Measurements from ENCODE around the gene TCERG1L.
"Not testable (repeated sequence)": the region's sequence is repeated elsewhere in the genome, so short reads cannot be mapped to it uniquely, and the experiment has no call there.

Gene TCERG1L

DNA sequence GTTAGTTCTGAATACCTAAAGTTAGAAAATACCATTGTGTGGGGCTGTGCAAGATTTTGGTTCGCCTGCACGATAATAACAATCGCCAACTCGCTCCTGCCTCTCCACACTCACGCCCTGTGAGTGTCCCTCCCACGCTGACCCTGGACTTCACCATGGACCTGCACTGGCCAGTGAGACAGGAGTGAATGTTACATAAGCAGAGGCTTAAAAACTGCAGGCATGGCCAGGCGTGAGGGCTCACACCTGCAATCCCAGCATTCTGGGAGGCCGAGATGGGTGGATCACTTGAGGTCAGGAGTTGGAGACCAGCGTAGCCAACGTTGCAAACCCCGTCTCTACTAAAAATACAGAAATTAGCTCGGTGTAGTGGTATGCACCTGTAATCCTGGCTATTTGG lies 68.4 kb downstream of the TCERG1L start:
- no peak for FAIRE-seq
- DNase-seq (ENCODE audit: insufficient read length, low spot score) = no peak
- TF ChIP-seq POLR2A (IDR thresholded peaks at IDR 0.05; ENCODE audit: low read depth, low read length) = no peak

DNA sequence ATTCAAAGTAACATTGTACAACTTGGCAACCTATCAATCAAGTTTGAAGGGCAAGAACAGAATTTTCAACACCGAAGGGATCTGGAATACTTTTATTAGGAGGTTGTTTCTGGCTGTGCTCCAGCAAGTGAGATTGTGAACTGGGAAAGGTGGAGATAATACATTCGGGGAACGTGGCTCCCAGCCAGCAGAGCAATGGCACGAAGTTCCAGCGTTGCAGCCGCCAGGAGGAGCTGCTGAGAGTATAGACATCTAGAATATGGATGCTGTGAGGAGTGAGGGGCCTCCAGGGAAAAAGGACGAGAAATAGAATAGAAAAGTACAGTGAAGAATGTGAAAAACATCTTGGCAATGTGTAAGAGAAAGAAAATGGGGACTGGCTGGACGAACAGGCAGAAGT lies 69.5 kb downstream of the TCERG1L start:
- no peak for TF ChIP-seq POLR2A (IDR thresholded peaks at IDR 0.05; ENCODE audit: low read depth, low read length)
- FAIRE-seq = no peak
- no peak for DNase-seq (ENCODE audit: insufficient read length, low spot score)

DNA sequence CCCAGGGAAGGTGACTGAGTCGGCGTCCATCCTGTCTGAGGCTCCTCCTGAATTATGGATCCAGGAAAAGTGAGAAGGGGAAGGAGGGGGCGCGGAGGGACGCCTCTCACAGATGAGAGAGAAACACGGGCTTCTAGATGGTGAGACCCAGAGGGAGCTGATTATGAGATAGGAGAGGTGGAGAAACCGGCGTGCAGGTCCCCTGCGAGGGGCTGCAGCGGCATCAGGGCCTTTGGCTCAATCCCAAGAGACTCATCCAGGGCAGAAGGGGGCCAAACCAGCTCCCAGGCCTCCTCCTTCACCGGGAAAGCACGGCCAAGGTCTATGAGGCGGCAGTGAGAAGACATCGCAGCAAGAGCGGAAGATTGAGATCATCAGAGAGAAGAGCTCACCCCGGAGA lies 70.8 kb downstream of the TCERG1L start:
- no peak for FAIRE-seq
- no peak for DNase-seq (ENCODE audit: insufficient read length, low spot score)
- TF ChIP-seq POLR2A (IDR thresholded peaks at IDR 0.05; ENCODE audit: low read depth, low read length) = no peak

DNA sequence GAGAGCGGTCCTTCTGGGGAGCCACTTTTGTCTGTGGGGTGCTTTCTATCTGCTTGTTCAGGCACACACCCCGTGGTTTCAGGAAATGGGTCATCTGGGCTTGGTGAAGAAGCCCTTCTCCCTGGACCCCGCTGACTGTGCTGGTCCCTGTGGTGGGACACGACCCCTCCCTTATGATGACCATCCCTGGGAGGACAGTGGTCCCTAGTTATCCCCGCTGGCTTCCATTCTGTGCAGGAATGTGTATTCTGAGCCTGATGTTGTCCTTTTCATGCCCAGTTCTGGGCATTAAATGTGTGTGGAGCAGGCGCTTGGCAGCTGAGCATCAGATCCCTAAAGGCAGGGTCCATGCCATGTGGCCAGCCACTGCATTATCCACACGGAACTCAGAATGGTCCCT lies 71.6 kb downstream of the TCERG1L start:
- FAIRE-seq (no peak), DNase-seq (ENCODE audit: insufficient read length, low spot score) (no peak)
- TF ChIP-seq POLR2A (IDR thresholded peaks at IDR 0.05; ENCODE audit: low read depth, low read length) = no peak

DNA sequence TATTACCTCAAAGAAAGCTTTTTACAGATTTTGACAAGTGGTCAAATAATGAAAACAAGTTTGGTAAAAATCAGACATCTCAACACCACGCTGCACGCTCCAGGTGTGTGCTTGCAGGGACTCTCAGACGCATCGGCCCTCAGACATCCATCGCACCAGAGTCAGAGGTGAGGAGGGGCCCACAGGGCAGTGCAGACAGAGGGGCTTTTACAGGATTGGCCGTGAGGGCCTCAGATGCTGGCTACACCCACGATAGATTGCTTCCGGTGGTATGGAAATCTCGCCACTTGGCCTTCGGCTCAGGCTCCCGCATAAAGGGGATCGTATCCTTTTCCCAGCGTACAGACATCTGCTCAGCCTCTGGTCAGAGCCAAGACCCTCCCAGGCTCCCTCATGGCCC lies 72.1 kb downstream of the TCERG1L start:
- FAIRE-seq (no peak), DNase-seq (ENCODE audit: insufficient read length, low spot score) (no peak)
- no peak for TF ChIP-seq POLR2A (IDR thresholded peaks at IDR 0.05; ENCODE audit: low read depth, low read length)

DNA sequence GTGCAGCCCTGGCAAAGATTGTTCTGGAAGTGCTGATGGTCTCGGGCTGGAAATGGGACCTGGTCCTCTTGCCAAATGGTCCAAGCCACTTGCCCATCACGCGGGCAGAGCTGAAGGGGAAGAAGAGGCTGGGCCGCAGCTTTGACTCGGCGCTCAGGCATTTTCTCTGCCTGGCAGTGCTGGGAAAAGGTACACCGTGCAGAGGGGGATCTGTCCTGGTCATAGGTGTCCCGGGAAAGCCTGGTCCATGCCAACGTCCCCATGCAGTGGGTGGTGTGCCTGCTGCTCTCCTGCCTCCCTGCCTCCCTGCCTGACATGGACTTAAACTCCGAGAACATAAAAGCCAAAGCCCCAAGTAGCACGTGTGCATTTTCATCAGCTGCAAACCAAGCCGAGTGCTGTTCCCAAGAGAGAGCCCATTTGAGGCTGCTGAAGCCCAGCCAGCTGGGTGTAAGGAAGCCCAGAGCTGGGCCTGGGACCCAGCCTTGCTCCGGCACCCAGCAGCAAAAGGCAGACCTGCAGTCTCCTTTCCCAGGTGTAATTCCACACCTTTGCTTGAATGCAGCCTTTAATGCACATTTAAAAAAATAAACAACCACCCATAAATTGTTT lies 72.7 kb downstream of the TCERG1L start:
- TF ChIP-seq POLR2A (IDR thresholded peaks at IDR 0.05; ENCODE audit: low read depth, low read length) = no peak
- FAIRE-seq (no peak), DNase-seq (ENCODE audit: insufficient read length, low spot score) (no peak)

DNA sequence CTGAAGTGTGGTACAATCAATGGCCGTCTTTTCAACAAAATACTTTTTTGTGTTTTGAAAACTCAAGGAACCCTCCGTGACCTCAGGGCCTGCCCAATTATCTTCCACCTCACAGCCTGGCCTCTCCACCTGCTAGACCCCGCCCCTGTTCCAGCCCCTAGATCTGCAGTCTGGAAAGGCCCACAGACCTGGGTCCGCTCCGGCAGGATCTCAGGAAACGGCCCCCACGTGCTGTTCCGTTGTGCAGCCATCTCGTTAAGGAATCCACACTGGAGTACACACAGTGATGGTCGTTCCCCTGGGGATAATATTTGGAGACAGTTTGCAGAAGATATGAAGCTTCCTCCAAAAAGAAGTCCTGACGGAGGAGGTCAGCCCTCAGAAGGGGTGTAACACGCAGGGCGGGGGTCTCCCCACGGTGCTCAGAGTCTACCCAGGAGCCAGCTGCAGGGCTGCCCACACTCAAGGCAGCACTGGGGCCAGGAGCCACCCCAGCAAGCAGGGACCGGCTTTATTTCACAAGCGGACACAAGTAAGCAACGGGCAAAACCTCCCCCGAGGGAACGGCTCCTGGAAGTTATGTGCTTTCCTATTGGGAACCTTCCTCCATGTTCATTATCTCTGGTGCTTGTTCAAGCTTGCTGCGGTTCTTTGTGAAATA lies 73.4 kb downstream of the TCERG1L start:
- FAIRE-seq (no peak), DNase-seq (ENCODE audit: insufficient read length, low spot score) (no peak)
- TF ChIP-seq POLR2A (IDR thresholded peaks at IDR 0.05; ENCODE audit: low read depth, low read length) = no peak

DNA sequence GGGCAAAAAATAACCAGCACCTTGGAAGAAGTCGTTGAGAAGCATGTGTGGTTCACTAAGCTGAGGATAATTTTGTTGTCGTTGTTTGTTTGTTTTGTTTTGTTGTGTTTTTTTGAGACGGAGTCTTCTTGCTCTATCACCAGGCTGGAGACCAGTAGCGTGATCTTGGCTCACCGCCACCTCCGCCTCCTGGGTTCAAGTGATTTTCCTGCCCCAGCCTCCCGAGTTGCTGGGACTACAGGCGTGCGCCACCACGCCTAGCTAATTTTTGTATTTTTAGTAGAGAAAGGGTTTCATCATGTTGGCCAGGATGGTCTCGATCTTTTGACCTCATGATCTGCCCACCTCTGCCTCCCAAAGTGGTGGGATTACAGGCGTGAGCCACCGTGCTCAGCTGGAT lies 76.9 kb downstream of the TCERG1L start:
- not testable (repeated sequence) for FAIRE-seq

DNA sequence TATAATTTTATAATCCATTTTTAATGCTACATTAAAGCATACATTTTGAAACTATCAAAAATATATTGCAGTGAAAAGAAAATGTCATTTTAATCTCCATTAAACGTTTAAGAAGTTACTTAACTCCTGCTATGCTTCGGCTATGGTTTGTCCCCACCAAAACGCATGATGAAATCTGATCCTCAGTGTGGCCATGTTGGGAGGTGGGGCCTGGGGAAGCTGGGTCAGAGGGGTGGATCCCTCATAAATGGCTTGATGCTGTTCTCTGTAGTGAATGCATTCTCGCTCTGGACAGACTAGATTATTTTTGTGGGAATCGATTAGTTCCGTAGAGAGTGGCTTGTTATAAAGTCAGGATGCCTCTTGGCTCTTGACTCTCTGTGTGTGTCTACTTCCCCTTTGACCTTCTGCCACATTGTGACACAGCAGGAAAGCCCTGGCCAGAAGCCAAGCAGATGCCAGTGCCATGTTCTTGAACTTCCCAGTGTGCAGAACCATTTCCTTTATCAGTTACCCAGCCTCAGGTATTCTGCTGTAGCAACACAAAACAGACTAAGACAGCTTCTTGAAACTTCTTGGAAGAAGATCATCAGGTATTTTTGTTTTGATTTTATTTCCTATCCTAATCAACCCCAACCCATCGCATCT lies 77.8 kb downstream of the TCERG1L start:
- no peak for TF ChIP-seq POLR2A (IDR thresholded peaks at IDR 0.05; ENCODE audit: low read depth, low read length)
- FAIRE-seq (no peak), DNase-seq (ENCODE audit: insufficient read length, low spot score) (no peak)

More for the DNA sequence above, 76.9 kb downstream of the TCERG1L start:
- not testable (repeated sequence) for DNase-seq (ENCODE audit: insufficient read length, low spot score)

DNA sequence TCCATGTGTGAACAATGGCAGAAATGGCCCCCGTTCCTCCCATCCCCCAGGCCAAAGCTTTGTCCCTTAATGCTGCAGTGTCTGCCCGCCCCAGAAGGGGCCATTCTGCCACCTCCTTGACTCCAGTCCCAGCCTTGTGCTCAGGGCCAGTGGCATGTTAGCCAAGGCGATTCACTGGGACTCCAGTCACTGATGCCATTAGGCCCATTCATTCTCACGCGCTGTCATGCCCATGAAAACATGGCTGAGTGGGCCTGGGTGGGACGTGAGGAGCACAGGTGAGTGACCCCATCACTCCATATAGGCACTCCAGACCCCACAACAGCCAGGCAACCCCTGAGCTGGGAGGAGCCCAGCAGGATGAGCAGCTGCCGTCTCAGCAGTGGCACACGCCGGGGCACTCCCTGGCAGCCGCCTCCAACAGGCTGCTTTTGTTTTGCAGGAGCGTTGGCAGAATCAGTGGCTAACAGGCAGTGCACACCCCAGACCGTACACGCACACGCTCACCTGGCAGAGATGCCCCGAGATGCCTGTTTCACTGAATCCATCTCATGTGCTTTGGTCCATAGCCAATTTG lies 79.5 kb downstream of the TCERG1L start:
- DNase-seq (ENCODE audit: insufficient read length, low spot score) (no peak), FAIRE-seq (no peak)
- TF ChIP-seq POLR2A (IDR thresholded peaks at IDR 0.05; ENCODE audit: low read depth, low read length) = no peak

DNA sequence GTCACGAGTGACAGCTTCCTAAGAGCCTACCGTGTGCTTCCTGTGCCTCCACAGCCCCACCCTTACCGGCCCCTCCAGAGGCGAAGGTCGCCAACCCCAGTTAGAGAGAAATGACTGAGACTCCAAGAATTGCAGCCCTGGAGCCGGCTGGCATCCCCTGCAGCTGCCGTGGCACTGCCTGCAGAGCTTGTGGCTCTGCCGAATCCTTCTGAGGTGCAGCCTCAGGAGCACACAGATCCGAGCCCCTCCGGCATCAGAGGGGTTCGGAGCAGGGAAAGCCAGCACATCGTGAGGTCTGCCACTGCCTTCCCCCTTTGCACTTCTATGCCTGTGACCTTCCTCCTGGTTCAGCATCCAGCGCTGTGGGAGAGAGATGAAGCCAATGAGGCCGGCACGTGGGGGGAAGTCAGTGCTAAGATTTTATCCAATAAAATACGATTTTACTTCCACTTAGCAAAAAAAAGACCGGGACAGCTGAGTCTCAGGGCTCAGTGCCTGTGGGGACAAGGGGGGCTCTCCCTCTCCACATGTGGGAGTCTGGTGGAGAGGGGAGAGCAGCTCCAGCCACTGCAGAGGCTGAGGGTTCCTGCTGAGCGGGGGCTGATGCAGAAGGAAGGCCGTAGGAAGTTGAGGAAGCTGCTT lies 80.1 kb downstream of the TCERG1L start:
- TF ChIP-seq POLR2A (IDR thresholded peaks at IDR 0.05; ENCODE audit: low read depth, low read length) = no peak
- FAIRE-seq = no peak
- no peak for DNase-seq (ENCODE audit: insufficient read length, low spot score)

DNA sequence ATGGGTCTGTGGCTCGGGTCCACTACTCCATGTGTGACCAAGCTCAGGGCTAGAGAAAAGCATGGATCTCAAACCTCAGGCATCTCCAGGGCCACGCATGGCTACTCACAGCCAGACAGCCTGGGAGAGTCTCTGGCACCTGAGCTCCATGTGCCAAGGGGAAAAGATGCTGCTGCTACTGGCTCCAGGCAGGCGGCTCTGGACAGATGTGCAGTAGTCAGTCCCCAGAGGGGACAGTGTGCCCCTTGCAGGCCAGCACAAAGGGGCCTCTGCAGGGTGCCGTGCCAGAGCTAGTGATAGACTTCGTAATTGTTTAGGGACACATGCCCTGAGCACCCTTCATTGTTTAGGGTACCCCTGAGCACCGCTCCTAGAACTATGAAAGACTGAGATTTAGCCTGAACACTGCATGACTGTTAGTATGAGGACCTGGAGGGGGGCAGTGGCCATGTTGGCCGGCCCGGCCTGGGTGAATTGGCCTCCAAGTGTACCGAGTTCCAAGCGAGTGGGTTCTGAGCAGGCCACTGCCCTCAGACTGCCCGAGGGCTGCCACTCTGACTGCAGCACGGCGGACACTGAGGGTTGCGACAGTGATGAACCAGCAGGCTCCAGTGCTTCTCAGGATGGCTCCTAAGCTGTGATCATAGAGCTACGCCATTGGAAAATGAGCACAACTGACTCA lies 80.7 kb downstream of the TCERG1L start:
- FAIRE-seq (no peak), DNase-seq (ENCODE audit: insufficient read length, low spot score) (no peak)
- TF ChIP-seq POLR2A (IDR thresholded peaks at IDR 0.05; ENCODE audit: low read depth, low read length) = no peak

DNA sequence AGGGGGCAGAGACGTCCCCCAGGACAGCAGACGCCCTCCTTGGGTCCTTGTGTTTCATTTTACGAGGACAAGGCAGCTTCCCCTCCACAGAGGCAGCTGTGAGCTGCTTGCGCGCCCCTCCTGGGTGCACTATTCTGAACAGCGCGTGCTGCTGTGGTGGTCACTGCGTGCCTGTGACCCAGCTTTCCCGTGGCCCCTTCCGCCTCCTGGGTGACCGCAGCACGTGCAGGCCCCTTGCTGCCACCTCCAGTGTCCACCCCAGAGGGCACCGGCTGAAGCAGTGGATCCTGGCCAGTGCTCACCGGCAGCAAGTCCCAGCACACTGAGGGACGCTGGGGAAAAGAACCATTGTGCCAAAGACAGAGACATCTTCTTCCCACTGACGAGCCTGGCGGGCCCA lies 81.4 kb downstream of the TCERG1L start:
- no peak for TF ChIP-seq POLR2A (IDR thresholded peaks at IDR 0.05; ENCODE audit: low read depth, low read length)
- FAIRE-seq = no peak
- no peak for DNase-seq (ENCODE audit: insufficient read length, low spot score)
